ENCODE results near the gene MED14. TPM values are rescaled to one million over a fixed set of nuclear protein-coding genes. Genes with fewer than 3 reads are reported as not detected.

MED14 gene
- 63.5 and 67.1 TPM in 2 replicates for total RNA-seq
- 22.9 TPM for total RNA-seq (2013)
- 26.4 and 33.1 TPM in 2 replicates for polyA plus RNA-seq
- 23.7 and 43.7 TPM in 2 replicates for polyA minus RNA-seq

DNA sequence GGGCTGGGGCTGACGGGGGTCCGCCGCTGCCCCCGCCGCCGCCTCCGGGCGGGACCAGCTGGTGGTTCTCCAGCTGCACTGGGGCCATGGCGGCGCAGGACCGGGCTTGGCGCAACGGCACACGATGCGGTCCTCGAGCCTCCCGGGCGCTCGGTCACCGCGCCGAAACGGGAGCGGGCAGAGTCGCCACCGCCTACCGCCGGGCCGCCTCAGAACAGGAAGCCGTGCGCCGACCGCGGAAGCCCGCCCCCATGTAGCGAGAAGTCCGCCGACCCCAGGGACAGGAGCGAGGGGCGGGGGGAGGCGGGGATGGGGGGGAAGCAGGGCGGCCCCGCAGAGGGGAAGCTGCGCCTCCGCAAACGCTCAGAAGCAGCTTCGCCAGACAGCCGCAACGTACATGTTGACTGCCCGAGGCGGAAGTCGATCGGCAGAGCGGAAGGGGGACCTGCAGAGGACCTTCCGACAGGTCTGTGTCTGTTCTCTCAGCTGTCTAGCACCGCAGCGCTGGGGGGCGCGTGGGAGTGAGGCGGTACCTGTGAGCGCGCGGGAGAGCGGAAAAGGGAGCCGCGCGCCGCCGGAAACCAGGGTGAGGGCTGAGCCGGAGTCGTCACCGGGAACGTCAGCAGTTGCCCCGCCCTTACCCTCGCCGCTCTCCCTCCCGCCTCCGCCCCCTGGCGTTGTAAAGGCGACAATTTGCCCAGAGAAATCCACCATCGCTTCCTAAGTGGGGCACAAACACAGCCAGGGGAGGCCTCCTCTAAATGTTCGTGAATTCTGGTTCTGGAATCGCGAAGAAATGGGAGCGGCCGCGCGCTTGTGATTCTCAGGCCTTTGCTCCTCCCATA lies at the start of gene MED14:
MED14 (minus strand) TSS at position 218 of the 845 bp plus-strand sequence; CDS start at position 88, 130 bp downstream.
- peak within 1 kb of the TSS; percentile 88 for H3K4me2 ChIP-seq (replicated peaks; ENCODE audit: low read depth, low read length, poor library complexity, severe bottlenecking)
- H3K9me3 Mint-ChIP-seq (ENCODE audit: insufficient read depth), result no peaks in the 10 kb centered on the region
- no peaks in the 10 kb centered on the region for H3K27me3 Mint-ChIP-seq
- peak within 1 kb of the TSS; percentile 91 to 98 for H3K27ac ChIP-seq (ENCODE audit: low read length in 2 of 2)
- no peaks in the 10 kb centered on the region for H3K9me3 ChIP-seq (ENCODE audit: control extremely low read depth in 1 of 3, control insufficient read depth in 2 of 3, insufficient read depth in 1 of 3, low read length in 2 of 3)
- peak within 1 kb of the TSS; percentile 83 for H2AFZ ChIP-seq (ENCODE audit: insufficient read depth, low read depth, low read length, poor library complexity, severe bottlenecking)
- peak within 1 kb of the TSS; percentile 91 for H3K4me3 Mint-ChIP-seq
- CTCF ChIA-PET, result interaction anchor here (0.6 to 2.4 kb wide), 5 partner anchors 58 to 376 kb away, joined by 3 to 9 read pairs (median 6); partner anchors contain the start of gene USP9X
- H3K27me3 ChIP-seq (replicated peaks in 1 of 4; ENCODE audit: control extremely low read depth in 1 of 4, control insufficient read depth in 3 of 4, insufficient read depth in 4 of 4, low read length in 3 of 4), result peaks cover 0 to 2% (median 0%) of the 10 kb centered on the region in 4 experiments
- peaks cover 34% of the 10 kb centered on the region for H3K4me1 Mint-ChIP-seq
- DNase-seq (peak; percentile 94), ATAC-seq (ENCODE audit: low read depth) (peak; percentile 84)
- peaks cover 42% of the 10 kb centered on the region for H3K79me2 ChIP-seq (ENCODE audit: control insufficient read depth, insufficient read depth, low read length)
- no peaks in the 10 kb centered on the region for H4K20me1 ChIP-seq (ENCODE audit: control insufficient read depth, insufficient read depth, low read length, poor library complexity, severe bottlenecking)
- peak within 1 kb of the TSS; percentile 64 to 93 (median 82) for H3K4me3 ChIP-seq (ENCODE audit: control extremely low read depth in 1 of 5, extremely low read depth in 1 of 5, insufficient read depth in 1 of 5, low read depth in 2 of 5, low read length in 4 of 5)
- intact Hi-C loops (cut with micrococcal nuclease), result loop anchor here (1.0 to 10.0 kb wide), 6 partner anchors 51 to 561 kb away; partner anchors contain the start of gene CXorf38
- H3K27ac Mint-ChIP-seq, result peak within 1 kb of the TSS; percentile 98
- WGBS (ENCODE audit: insufficient coverage), result under 1% methylated on average over 56 of the region's 88 CpGs
- H3K4me1 ChIP-seq (ENCODE audit: control insufficient read depth in 2 of 2, insufficient read depth in 2 of 2, low read length in 2 of 2), result peaks cover 25 to 31% of the 10 kb centered on the region in 2 donors
- H3K9ac ChIP-seq (ENCODE audit: low read length), result peak within 1 kb of the TSS; percentile 93
- no peaks in the 10 kb centered on the region for H3K36me3 ChIP-seq (replicated peaks in 1 of 2; ENCODE audit: control extremely low read depth in 1 of 2, control insufficient read depth in 1 of 2, extremely low read depth in 1 of 2, insufficient read depth in 2 of 2, low read length in 1 of 2)
- no peak for TF ChIP-seq EZH2 (IDR thresholded peaks at IDR 0.05; ENCODE audit: borderline replicate concordance, insufficient read depth, low read depth, low read length, poor library complexity, severe bottlenecking)
- TF ChIP-seq, protein P1, sequence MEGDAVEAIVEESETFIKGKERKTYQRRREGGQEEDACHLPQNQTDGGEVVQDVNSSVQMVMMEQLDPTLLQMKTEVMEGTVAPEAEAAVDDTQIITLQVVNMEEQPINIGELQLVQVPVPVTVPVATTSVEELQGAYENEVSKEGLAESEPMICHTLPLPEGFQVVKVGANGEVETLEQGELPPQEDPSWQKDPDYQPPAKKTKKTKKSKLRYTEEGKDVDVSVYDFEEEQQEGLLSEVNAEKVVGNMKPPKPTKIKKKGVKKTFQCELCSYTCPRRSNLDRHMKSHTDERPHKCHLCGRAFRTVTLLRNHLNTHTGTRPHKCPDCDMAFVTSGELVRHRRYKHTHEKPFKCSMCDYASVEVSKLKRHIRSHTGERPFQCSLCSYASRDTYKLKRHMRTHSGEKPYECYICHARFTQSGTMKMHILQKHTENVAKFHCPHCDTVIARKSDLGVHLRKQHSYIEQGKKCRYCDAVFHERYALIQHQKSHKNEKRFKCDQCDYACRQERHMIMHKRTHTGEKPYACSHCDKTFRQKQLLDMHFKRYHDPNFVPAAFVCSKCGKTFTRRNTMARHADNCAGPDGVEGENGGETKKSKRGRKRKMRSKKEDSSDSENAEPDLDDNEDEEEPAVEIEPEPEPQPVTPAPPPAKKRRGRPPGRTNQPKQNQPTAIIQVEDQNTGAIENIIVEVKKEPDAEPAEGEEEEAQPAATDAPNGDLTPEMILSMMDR (IDR thresholded peaks at IDR 0.05), result peak; percentile 56
- POLR2A ChIA-PET, result interaction anchor here (1.3 to 1.6 kb wide), 2 partner anchors 14 to 350 kb away, joined by 4 to 8 read pairs; partner anchors contain the start of gene USP9X

Data from B cell (primary cell).